Fibroblast of pulmonary artery (primary cell): ENCODE data around the gene MAN2A1.
A peak's percentile ranks its signal among the peaks of the same experiment; 100 is the strongest.

Source experiments
- DNase-seq: peaks from one replicate; pipeline ENCODE4 v3.0.0-alpha.2; 2010; ENCODE audit warnings: low read depth
- H3K4me3 ChIP-seq: replicated peaks from 2 replicates; pipeline ENCODE4 v1.5.1; 2011; ENCODE audit warnings: low read depth, mild to moderate bottlenecking, control low read depth, low read length, moderate library complexity
- CTCF ChIP-seq: IDR thresholded peaks from 2 replicates; pipeline ENCODE4 v1.5.1; 2011; ENCODE audit warnings: mild to moderate bottlenecking, control low read depth, low read length, inconsistent platforms; ENCODE audit errors: missing control alignments

The MAN2A1 gene

GRCh38 chr5:109838157-109838556 lies 148.4 kb downstream of the MAN2A1 start:
- no peak for TF ChIP-seq CTCF
- H3K4me3 ChIP-seq: no peak overlapping the region
- DNase-seq: no peak

GRCh38 chr5:109844148-109844547 lies 154.4 kb downstream of the MAN2A1 start:
- no peak for DNase-seq
- TF ChIP-seq CTCF: peak; percentile 35
- no peak overlapping the region for H3K4me3 ChIP-seq

GRCh38 chr5:109844695-109845094 lies 155.0 kb downstream of the MAN2A1 start:
- DNase-seq: peak; percentile 51
- TF ChIP-seq CTCF: no peak
- no peak overlapping the region for H3K4me3 ChIP-seq

- H3K4me3 ChIP-seq: no peak overlapping the region
- no peak for DNase-seq
- no peak for TF ChIP-seq CTCF
Measured at GRCh38 chr5:109848130-109848529, 158.4 kb downstream of the MAN2A1 start.

- no peak overlapping the region for H3K4me3 ChIP-seq
- TF ChIP-seq CTCF: no peak
- no peak for DNase-seq
Measured at GRCh38 chr5:109849478-109850088, 159.9 kb downstream of the MAN2A1 start.

GRCh38 chr5:109852371-109853155 lies 162.8 kb downstream of the MAN2A1 start:
- no peak for TF ChIP-seq CTCF
- H3K4me3 ChIP-seq: no peak overlapping the region
- DNase-seq: no peak
